DMS 273 (cell line): ENCODE measurements around the gene HYPK.
A peak's percentile ranks its signal among the peaks of the same experiment; 100 is the strongest.

Source experiments
- DNase-seq: peaks from one replicate; lab custom pipeline; 2025; ENCODE audit not compliant: unreplicated experiment; lab: John Stamatoyannopoulos, UW

Gene HYPK

GRCh38 chr15:43800286-43801141 lies at the start of gene HYPK:
TSS of gene HYPK (plus strand) at chr15:43800599. CDS start at chr15:43800623, 24 bp downstream.
- DNase-seq, result peak; percentile 86

GRCh38 chr15:43751885-43752284 lies 48.5 kb upstream of the HYPK start:
- DNase-seq, result no peak

GRCh38 chr15:43762824-43763223 lies 37.6 kb upstream of the HYPK start:
- DNase-seq, result no peak

- DNase-seq, result no peak
Observed at GRCh38 chr15:43763819-43764446, 36.5 kb upstream of the HYPK start.

GRCh38 chr15:43769584-43770228 lies 30.7 kb upstream of the HYPK start:
- DNase-seq, result peak; percentile 60

GRCh38 chr15:43771816-43772215 lies 28.6 kb upstream of the HYPK start:
- no peak for DNase-seq

GRCh38 chr15:43772624-43773023 lies 27.8 kb upstream of the HYPK start:
- no peak for DNase-seq

- no peak for DNase-seq
Observed at GRCh38 chr15:43774062-43774461, 26.3 kb upstream of the HYPK start.

GRCh38 chr15:43775411-43775965 lies 24.9 kb upstream of the HYPK start:
- DNase-seq, result peak; percentile 73

GRCh38 chr15:43776101-43776717 lies 24.2 kb upstream of the HYPK start:
- peak; percentile 45 for DNase-seq

GRCh38 chr15:43776718-43777266 lies 23.6 kb upstream of the HYPK start, which contains the start of gene ELL3:
TSS of gene ELL3 (minus strand) at chr15:43776966. CDS start at chr15:43776901, 65 bp downstream.
- peak; percentile 88 for DNase-seq

- peak; percentile 92 for DNase-seq
Observed at GRCh38 chr15:43777267-43777914, 23.0 kb upstream of the HYPK start.

GRCh38 chr15:43779016-43779415 lies 21.4 kb upstream of the HYPK start:
- DNase-seq, result no peak

GRCh38 chr15:43789409-43789808 lies 11.0 kb upstream of the HYPK start:
- no peak for DNase-seq

GRCh38 chr15:43791993-43792760 lies 8.2 kb upstream of the HYPK start, which contains the start of gene SERF2:
TSS of gene SERF2 (plus strand) at chr15:43792320. CDS start at chr15:43792377, 57 bp downstream.
- DNase-seq, result peak; percentile 99

GRCh38 chr15:43792761-43793476 lies 7.5 kb upstream of the HYPK start:
- DNase-seq, result peak; percentile 30

- no peak for DNase-seq
Observed at GRCh38 chr15:43793647-43794046, 6.8 kb upstream of the HYPK start.

- no peak for DNase-seq
Observed at GRCh38 chr15:43794269-43795037, 5.9 kb upstream of the HYPK start.
